Calu3 (cell line): ENCODE measurements around the gene CDYL. TPM values are rescaled to one million over a fixed set of nuclear protein-coding genes. Genes with fewer than 3 reads are reported as not detected.

Source experiments
- BruUV-seq: library from RNA; stranded (reverse); fragments of 400-500 nt; replicated peaks from 2 replicates; lab custom pipeline; 2021; lab: Mats Ljungman, UMichigan
- CTCF ChIA-PET: fragments of 300-600 bp; sonication (Branson Sonifier 250); formaldehyde crosslinking; loops from one replicate; lab custom pipeline; 2022; ENCODE audit warnings: antibody characterized with exemption; lab: Charles Lee
- DNase-seq: peaks from one replicate; pipeline ENCODE4 v3.0.0; 2022
- H3K27ac Mint-ChIP-seq: one replicate; pipeline ENCODE4 v1.8.0; 2022; ENCODE audit warnings: mixed read lengths; ENCODE audit not compliant: unreplicated experiment
- H3K27me3 Mint-ChIP-seq: one replicate; pipeline ENCODE4 v1.8.0; 2022; ENCODE audit warnings: mixed read lengths; ENCODE audit not compliant: unreplicated experiment
- H3K36me3 Mint-ChIP-seq: one replicate; pipeline ENCODE4 v1.8.0; 2022; ENCODE audit warnings: mild to moderate bottlenecking, moderate library complexity, mixed read lengths; ENCODE audit not compliant: insufficient read depth, unreplicated experiment
- H3K4me1 Mint-ChIP-seq: one replicate; pipeline ENCODE4 v1.8.0; 2022; ENCODE audit warnings: mild to moderate bottlenecking, low read depth, mixed read lengths; ENCODE audit not compliant: unreplicated experiment
- H3K4me3 Mint-ChIP-seq: one replicate; pipeline ENCODE4 v1.8.0; 2022; ENCODE audit warnings: mild to moderate bottlenecking, low read depth, moderate library complexity, mixed read lengths; ENCODE audit not compliant: unreplicated experiment
- H3K9me3 Mint-ChIP-seq: one replicate; pipeline ENCODE4 v1.8.0; 2022; ENCODE audit warnings: low read depth, mixed read lengths; ENCODE audit not compliant: unreplicated experiment
- intact Hi-C: fragments of 100-400 bp; cut with micrococcal nuclease; formaldehyde crosslinking; loops from one replicate; pipeline ENCODE4 v1.10.0; 2022; ENCODE audit not compliant: unreplicated experiment
- total RNA-seq: library from RNA; stranded (reverse); gene quantifications from 2 replicates; pipeline ENCODE4 v1.2.3, GENCODE V29; 2022
- TF ChIP-seq, protein P1 (sequence below): fragments of 200-600 bp; IDR thresholded peaks from one replicate; pipeline ENCODE4 v1.8.0; 2022; ENCODE audit warnings: antibody characterized with exemption; ENCODE audit not compliant: unreplicated experiment

Gene CDYL
- total RNA-seq, 1 experiment from 2014 or later, result 48.9 TPM

DNA sequence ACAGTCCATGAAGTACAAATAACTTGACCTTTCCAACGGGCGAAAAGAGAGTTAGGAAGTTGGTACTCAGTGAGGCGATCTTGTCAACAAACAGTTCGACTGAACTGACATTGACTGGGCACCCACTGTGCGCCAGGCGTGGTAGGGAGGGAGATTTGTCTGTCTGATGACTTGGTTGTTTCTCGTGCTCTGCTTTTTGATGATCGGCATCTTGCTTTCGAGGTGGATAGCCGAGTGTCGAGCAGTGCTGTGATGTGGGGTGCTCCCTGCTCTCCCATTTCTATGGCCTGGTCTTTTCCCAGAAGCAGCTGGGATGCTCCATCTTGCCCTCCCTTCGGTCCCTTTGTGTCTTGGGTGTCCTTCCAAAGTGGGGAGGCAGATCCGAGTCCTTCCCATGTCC, 197.2 kb downstream of the CDYL start:
- TF ChIP-seq, protein P1, sequence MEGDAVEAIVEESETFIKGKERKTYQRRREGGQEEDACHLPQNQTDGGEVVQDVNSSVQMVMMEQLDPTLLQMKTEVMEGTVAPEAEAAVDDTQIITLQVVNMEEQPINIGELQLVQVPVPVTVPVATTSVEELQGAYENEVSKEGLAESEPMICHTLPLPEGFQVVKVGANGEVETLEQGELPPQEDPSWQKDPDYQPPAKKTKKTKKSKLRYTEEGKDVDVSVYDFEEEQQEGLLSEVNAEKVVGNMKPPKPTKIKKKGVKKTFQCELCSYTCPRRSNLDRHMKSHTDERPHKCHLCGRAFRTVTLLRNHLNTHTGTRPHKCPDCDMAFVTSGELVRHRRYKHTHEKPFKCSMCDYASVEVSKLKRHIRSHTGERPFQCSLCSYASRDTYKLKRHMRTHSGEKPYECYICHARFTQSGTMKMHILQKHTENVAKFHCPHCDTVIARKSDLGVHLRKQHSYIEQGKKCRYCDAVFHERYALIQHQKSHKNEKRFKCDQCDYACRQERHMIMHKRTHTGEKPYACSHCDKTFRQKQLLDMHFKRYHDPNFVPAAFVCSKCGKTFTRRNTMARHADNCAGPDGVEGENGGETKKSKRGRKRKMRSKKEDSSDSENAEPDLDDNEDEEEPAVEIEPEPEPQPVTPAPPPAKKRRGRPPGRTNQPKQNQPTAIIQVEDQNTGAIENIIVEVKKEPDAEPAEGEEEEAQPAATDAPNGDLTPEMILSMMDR, result no peak
- Mint-ChIP-seq H3K27ac (no peak overlapping the region), H3K4me1 (no peaks in the 10 kb centered on the region), H3K36me3 (no peaks in the 10 kb centered on the region), H3K27me3 (peaks cover 51% of the 10 kb centered on the region), H3K4me3 (no peak overlapping the region), H3K9me3 (peaks cover 7% of the 10 kb centered on the region)
- CTCF ChIA-PET, result no interaction called here
- intact Hi-C loops, result no loop called here
- BruUV-seq, result no TSS peak
- DNase-seq, result no peak

DNA sequence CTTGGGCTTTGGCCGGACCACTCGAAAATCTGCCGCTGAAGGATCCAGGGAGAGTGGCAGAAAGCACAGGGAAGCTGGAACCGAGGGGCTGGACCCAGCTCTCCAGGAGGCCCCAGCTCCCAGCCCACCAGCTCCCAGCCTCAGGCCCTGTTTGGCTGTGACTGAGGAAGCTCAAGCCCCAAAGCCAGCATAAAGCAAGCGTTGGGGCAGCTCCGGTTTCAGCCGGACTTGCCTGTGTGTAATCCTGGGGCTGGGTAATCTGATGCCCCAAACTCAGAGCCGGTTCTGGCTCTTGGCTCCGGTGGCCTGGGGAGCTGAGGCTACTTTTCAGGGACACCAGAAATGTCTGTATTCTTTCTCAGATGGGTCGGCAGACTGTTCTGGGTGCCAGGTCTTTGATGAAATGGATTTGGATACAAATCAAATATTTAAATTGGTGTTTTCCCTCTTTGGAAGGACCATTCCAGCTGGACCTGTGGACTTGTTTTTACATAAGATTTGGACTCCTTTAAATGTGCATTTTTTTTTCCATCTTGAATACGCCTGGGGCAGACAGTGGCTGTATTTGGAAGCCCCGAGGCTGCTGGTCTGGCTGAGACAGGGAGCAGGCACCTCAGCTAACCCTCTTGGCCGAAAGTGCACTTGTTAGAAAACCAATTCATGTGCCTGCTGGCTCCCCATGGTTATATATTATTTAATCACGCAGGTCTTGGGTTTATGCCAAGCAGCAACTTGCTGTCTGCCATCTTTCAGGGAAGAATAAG, 198.0 kb downstream of the CDYL start:
- Mint-ChIP-seq H3K9me3 (peaks cover 7% of the 10 kb centered on the region), H3K4me3 (no peak overlapping the region), H3K27me3 (peaks cover 45% of the 10 kb centered on the region), H3K27ac (no peak overlapping the region), H3K36me3 (no peaks in the 10 kb centered on the region), H3K4me1 (no peaks in the 10 kb centered on the region)
- intact Hi-C loops, result no loop called here
- BruUV-seq, result no TSS peak
- TF ChIP-seq, protein P1, result no peak
- CTCF ChIA-PET, result no interaction called here
- no peak for DNase-seq

DNA sequence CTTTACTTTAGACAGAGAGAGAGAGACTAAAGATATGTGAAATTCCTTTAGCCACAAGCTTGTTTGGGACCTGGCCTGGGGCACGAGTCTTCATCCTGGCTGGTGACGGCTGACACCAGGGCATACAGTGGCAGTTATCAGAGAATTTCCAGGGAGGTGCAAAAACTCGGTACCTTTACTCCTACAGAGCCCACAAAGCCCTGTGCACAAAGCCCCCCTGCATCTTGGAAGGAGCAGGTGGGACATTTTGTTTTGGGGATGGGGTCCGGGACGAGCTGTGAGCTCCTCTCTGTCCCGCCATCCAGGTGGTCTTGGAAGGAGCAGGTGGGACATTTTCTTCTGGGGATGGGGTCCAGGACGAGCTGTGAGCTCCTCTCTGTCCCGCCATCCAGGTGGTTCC, 198.8 kb downstream of the CDYL start:
- H3K9me3 Mint-ChIP-seq, result peaks cover 7% of the 10 kb centered on the region
- H3K36me3 Mint-ChIP-seq, result no peaks in the 10 kb centered on the region
- TF ChIP-seq, protein P1, result no peak
- DNase-seq, result no peak
- intact Hi-C loops, result no loop called here
- H3K4me1 Mint-ChIP-seq, result no peaks in the 10 kb centered on the region
- no peak overlapping the region for H3K27ac Mint-ChIP-seq
- CTCF ChIA-PET, result no interaction called here
- H3K27me3 Mint-ChIP-seq, result peaks cover 37% of the 10 kb centered on the region
- no peak overlapping the region for H3K4me3 Mint-ChIP-seq
- no TSS peak for BruUV-seq

DNA sequence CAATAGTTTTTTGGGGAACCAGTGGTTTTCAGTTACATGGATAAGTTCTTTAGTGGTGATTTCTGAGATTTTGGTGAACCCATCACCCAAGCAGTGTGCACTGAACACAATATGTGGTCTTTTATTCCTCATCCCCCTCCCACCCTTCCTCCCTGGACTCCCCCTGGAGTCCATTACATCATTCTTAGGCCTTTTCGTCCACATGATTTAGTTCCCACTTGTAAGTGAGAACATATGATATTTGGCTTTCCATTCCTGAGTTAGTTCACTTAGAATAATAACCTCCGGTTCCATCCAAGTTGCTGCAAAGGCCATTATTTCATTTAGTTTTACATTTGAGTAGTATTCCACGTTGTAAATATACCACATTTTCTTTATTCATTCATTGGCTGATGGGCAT, 199.3 kb downstream of the CDYL start:
- CTCF ChIA-PET, result no interaction called here
- no peak for DNase-seq
- TF ChIP-seq, protein P1, result no peak
- Mint-ChIP-seq H3K9me3 (peaks cover 9% of the 10 kb centered on the region), H3K27me3 (peaks cover 31% of the 10 kb centered on the region), H3K27ac (no peak overlapping the region), H3K36me3 (no peaks in the 10 kb centered on the region), H3K4me1 (no peaks in the 10 kb centered on the region), H3K4me3 (no peak overlapping the region)
- intact Hi-C loops, result no loop called here
- BruUV-seq, result no TSS peak
